MM.1S (cell line): ENCODE results near the gene SIRT4.

Source experiments
- DNase-seq: peaks from one replicate; pipeline ENCODE4 v3.0.0-alpha.2; 2015
- H2AFZ ChIP-seq: fragments of 300-600 bp; sonication (generic); 2 replicates; pipeline ENCODE4 v1.6.0; 2016; ENCODE audit warnings: antibody characterized with exemption, low read length
- H3F3A ChIP-seq: fragments of 300-600 bp; sonication (generic); 2 replicates; pipeline ENCODE4 v1.6.1; 2016; ENCODE audit warnings: mild to moderate bottlenecking, antibody characterized with exemption, low read length, moderate library complexity, mixed read lengths; ENCODE audit not compliant: insufficient read depth
- H3K27ac ChIP-seq: fragments of 300-600 bp; sonication (generic); 2 replicates; pipeline ENCODE4 v1.5.1; 2016; ENCODE audit warnings: mild to moderate bottlenecking, low read length
- H3K27me3 ChIP-seq: fragments of 300-600 bp; sonication (generic); replicated peaks from 2 replicates; pipeline ENCODE4 v1.6.0; 2016; ENCODE audit warnings: low read length; ENCODE audit not compliant: insufficient read depth
- H3K36me3 ChIP-seq: fragments of 300-600 bp; sonication (generic); replicated peaks from 2 replicates; pipeline ENCODE4 v1.6.1; 2016; ENCODE audit warnings: mild to moderate bottlenecking, low read length, mixed read lengths; ENCODE audit not compliant: insufficient read depth
- H3K4me1 ChIP-seq: fragments of 300-600 bp; sonication (generic); 2 replicates; pipeline ENCODE4 v1.6.1; 2016; ENCODE audit warnings: low read length, mixed read lengths
- H3K4me2 ChIP-seq: fragments of 300-600 bp; sonication (generic); 2 replicates; pipeline ENCODE4 v1.6.0; 2016; ENCODE audit warnings: low read depth, low read length
- H3K4me3 ChIP-seq: fragments of 300-600 bp; sonication (generic); 2 replicates; pipeline ENCODE4 v1.5.1; 2016; ENCODE audit warnings: low read length, mixed read lengths
- H3K79me2 ChIP-seq: fragments of 300-600 bp; sonication (generic); 2 replicates; pipeline ENCODE4 v1.6.1; 2016; ENCODE audit warnings: mixed run types, low read length, mixed read lengths
- H3K9ac ChIP-seq: fragments of 300-600 bp; sonication (generic); 2 replicates; pipeline ENCODE4 v1.6.1; 2016; ENCODE audit warnings: low read length, mixed read lengths
- H3K9me2 ChIP-seq: fragments of 300-600 bp; sonication (generic); replicated peaks from 2 replicates; pipeline ENCODE4 v1.6.1; 2016; ENCODE audit warnings: mild to moderate bottlenecking, low read length, mixed read lengths; ENCODE audit not compliant: insufficient read depth
- H3K9me3 ChIP-seq: fragments of 300-600 bp; sonication (generic); replicated peaks from 2 replicates; pipeline ENCODE4 v1.6.1; 2016; ENCODE audit warnings: mild to moderate bottlenecking, low read length, mixed read lengths; ENCODE audit not compliant: insufficient read depth
- H4K20me1 ChIP-seq: fragments of 300-600 bp; sonication (generic); 2 replicates; pipeline ENCODE4 v1.6.1; 2016; ENCODE audit warnings: mild to moderate bottlenecking, low read length, moderate library complexity, mixed read lengths; ENCODE audit not compliant: insufficient read depth
- EZH2 ChIP-seq: fragments of 300-600 bp; sonication (generic); optimal IDR thresholded peaks from 2 replicates; pipeline ENCODE3; 2017; ENCODE audit warnings: low read depth, mild to moderate bottlenecking, antibody characterized with exemption, low read length, mixed read lengths
- EZH2phosphoT487 ChIP-seq: fragments of 300-600 bp; sonication (generic); IDR thresholded peaks from 2 replicates; pipeline ENCODE4 v1.6.1; 2018; ENCODE audit warnings: antibody characterized with exemption, low read length
- TF ChIP-seq, protein P1 (sequence below): fragments of 300-600 bp; sonication (generic); IDR thresholded peaks from 2 replicates; pipeline ENCODE4 v1.5.1; 2016; ENCODE audit warnings: antibody characterized with exemption, low read length, mixed read lengths

Gene SIRT4

DNA sequence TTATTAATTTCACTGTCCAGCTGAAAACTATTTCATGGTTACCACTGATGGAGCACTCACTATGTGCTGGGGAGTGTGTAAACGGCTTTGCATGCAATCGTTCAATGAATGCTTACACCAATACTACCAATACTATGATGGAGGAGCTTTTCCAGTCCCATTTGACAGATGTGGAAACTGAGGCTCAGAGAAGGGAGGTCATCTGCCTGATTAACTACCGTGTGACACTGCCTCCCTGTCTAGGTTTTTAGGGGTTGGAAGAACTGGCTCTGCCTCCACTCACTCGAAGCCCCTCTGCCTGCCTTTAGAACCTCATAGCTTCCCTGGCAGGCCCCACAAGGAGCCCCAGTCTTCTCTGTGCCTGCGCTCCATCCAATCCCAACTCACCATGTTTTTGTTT lies 55.0 kb downstream of the SIRT4 start:
- no peaks in the 10 kb centered on the region for H4K20me1 ChIP-seq
- H3K27me3 ChIP-seq: no peaks in the 10 kb centered on the region
- H3K9ac ChIP-seq: no peak overlapping the region
- TF ChIP-seq EZH2phosphoT487: no peak
- TF ChIP-seq, protein P1, sequence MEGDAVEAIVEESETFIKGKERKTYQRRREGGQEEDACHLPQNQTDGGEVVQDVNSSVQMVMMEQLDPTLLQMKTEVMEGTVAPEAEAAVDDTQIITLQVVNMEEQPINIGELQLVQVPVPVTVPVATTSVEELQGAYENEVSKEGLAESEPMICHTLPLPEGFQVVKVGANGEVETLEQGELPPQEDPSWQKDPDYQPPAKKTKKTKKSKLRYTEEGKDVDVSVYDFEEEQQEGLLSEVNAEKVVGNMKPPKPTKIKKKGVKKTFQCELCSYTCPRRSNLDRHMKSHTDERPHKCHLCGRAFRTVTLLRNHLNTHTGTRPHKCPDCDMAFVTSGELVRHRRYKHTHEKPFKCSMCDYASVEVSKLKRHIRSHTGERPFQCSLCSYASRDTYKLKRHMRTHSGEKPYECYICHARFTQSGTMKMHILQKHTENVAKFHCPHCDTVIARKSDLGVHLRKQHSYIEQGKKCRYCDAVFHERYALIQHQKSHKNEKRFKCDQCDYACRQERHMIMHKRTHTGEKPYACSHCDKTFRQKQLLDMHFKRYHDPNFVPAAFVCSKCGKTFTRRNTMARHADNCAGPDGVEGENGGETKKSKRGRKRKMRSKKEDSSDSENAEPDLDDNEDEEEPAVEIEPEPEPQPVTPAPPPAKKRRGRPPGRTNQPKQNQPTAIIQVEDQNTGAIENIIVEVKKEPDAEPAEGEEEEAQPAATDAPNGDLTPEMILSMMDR: no peak
- no peak for TF ChIP-seq EZH2
- no peak overlapping the region for H3K4me3 ChIP-seq
- no peaks in the 10 kb centered on the region for H3K36me3 ChIP-seq
- H3K9me3 ChIP-seq: no peaks in the 10 kb centered on the region
- H3K79me2 ChIP-seq: no peaks in the 10 kb centered on the region
- H3K9me2 ChIP-seq: no peaks in the 10 kb centered on the region
- no peak overlapping the region for H2AFZ ChIP-seq
- no peak overlapping the region for H3K4me2 ChIP-seq
- no peaks in the 10 kb centered on the region for H3F3A ChIP-seq
- no peak for DNase-seq
- no peaks in the 10 kb centered on the region for H3K4me1 ChIP-seq
- no peak overlapping the region for H3K27ac ChIP-seq

DNA sequence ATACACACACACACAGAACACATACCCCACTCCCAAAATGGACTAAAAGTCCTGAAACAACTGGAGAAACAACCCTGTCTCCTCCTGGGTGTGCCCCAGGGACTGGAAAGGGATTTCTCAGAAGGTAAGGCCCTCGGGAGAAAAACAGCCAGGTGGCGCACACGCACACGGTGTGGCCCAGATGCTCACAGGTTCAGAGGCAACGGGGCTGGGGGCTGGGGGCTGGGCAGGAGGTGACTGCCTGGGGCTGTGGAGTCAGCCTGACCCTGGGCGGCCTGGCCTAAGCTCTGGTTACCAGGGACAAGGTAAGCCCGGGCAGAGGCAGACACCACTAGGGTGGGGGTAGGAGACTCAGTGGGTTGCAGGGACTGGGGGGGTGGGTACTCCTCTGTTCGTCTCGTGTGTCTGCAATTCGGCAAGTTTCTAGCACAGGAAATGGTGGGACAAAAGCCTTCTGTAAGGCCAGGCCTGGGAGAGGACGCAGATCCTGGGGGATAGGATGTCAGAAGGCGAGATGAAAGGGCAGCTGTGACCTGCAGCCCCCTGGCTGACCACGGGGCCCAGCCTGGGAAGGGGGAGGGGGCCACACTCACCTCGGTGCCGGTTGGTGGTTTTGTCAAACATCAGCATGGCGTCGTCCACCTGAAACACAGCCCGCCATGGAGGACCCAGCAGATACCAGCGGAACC lies 56.4 kb downstream of the SIRT4 start:
- H3K9me3 ChIP-seq: no peaks in the 10 kb centered on the region
- no peak overlapping the region for H3K9ac ChIP-seq
- H3K4me1 ChIP-seq: no peaks in the 10 kb centered on the region
- no peak overlapping the region for H3K4me3 ChIP-seq
- H3K9me2 ChIP-seq: no peaks in the 10 kb centered on the region
- H3K27ac ChIP-seq: no peak overlapping the region
- H4K20me1 ChIP-seq: no peaks in the 10 kb centered on the region
- H3K79me2 ChIP-seq: no peaks in the 10 kb centered on the region
- H3K27me3 ChIP-seq: peaks cover 5% of the 10 kb centered on the region
- H3F3A ChIP-seq: no peaks in the 10 kb centered on the region
- H3K36me3 ChIP-seq: no peaks in the 10 kb centered on the region
- DNase-seq: no peak
- TF ChIP-seq, protein P1: no peak
- no peak overlapping the region for H3K4me2 ChIP-seq
- no peak overlapping the region for H2AFZ ChIP-seq

DNA sequence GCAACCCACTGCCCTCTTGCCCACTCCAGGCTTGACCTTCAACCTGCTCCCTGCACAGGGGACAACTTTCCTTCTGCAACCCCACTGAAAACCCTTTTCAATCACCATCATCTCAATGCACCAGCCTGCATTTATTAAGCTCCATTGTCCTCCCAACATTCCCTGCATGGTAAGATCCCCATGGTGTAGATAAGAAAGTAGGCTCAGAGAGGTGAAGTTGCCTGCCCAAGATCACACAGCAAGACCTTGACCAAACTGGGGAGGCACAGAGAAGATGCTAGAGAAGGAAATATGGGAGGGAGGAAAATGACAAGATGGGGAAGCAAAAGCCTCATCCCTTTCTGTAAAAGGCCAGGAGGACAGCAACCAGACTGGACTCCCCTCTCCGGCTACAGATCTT lies 57.0 kb downstream of the SIRT4 start:
- no peak overlapping the region for H3K4me2 ChIP-seq

More for the DNA sequence above, 57.0 kb downstream of the SIRT4 start:
- Histone ChIP-seq H3K27me3 (peaks cover 7% of the 10 kb centered on the region), H4K20me1 (no peaks in the 10 kb centered on the region), H3K9ac (no peak overlapping the region), H3F3A (no peaks in the 10 kb centered on the region), H3K9me2 (no peaks in the 10 kb centered on the region), H3K36me3 (no peaks in the 10 kb centered on the region), H3K27ac (no peak overlapping the region), H2AFZ (no peak overlapping the region), H3K9me3 (no peaks in the 10 kb centered on the region), H3K4me1 (no peaks in the 10 kb centered on the region), H3K4me3 (no peak overlapping the region), H3K79me2 (no peaks in the 10 kb centered on the region)
- TF ChIP-seq, protein P1: no peak
- no peak for TF ChIP-seq EZH2phosphoT487
- no peak for TF ChIP-seq EZH2
- no peak for DNase-seq
